NCI-H1694 treated with DMSO at 0.1 percent for 48 hours (cell line): ENCODE measurements around the gene CAMSAP2.
"Not testable (repeated sequence)": the region's sequence is repeated elsewhere in the genome, so short reads cannot be mapped to it uniquely, and the experiment has no call there.

Source experiments
- DNase-seq: peaks from one replicate; lab custom pipeline; 2025; lab: John Stamatoyannopoulos, UW

CAMSAP2 gene

GRCh38 chr1:200784576-200784975, 45.9 kb downstream of the CAMSAP2 start:
- no peak for DNase-seq

DNA sequence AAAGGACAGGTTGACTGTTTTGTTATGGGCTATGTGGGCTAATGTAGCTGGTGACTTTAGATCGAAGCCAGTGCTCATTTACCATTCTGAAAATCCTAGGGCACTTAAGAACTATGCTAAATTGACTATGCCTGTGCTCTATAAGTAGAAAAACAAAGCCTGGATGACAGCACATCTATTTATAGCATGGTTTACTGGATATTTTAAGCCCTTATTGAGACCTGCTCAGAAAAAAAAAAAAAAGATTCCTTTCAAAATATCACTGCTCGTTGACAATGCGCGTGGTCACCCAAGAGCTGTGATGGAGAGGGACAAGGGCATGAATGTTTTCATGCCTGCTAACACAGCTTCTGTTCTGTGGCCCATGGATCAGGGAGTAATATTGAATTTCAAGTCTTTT, 48.1 kb downstream of the CAMSAP2 start:
- no peak for DNase-seq

DNA sequence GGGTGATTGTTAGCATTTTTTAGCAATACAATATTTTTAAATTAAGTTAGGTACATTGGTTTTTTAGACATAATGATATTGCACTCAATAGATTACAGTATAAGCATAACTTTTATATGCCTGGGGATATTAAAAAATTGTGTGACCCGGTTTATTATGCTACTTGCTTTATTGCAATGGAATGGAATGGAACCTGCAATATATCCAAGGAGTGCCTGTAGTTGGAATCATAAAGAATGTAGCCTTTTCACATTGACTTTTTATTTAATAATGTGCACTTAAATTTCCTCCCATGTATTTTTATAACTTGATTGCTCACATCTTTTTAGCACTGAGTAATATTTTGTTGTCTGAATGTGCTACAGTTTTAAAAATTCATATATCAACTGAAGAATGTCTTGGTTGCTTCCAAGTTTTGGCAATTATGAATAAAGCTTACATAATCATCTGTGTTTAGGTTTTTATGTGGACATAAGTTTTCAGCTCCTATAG, 49.2 kb downstream of the CAMSAP2 start:
- no peak for DNase-seq

GRCh38 chr1:200791012-200791411, 52.3 kb downstream of the CAMSAP2 start:
- not testable (repeated sequence) for DNase-seq

- DNase-seq: no peak
These were observed 55.0 kb downstream of the CAMSAP2 start for GRCh38 chr1:200793677-200794076.

- DNase-seq: no peak
These were observed 55.9 kb downstream of the CAMSAP2 start for GRCh38 chr1:200794506-200795065.

GRCh38 chr1:200795156-200795555, 56.5 kb downstream of the CAMSAP2 start:
- no peak for DNase-seq

- DNase-seq: no peak
These were observed 63.3 kb downstream of the CAMSAP2 start for GRCh38 chr1:200802042-200802441.

DNA sequence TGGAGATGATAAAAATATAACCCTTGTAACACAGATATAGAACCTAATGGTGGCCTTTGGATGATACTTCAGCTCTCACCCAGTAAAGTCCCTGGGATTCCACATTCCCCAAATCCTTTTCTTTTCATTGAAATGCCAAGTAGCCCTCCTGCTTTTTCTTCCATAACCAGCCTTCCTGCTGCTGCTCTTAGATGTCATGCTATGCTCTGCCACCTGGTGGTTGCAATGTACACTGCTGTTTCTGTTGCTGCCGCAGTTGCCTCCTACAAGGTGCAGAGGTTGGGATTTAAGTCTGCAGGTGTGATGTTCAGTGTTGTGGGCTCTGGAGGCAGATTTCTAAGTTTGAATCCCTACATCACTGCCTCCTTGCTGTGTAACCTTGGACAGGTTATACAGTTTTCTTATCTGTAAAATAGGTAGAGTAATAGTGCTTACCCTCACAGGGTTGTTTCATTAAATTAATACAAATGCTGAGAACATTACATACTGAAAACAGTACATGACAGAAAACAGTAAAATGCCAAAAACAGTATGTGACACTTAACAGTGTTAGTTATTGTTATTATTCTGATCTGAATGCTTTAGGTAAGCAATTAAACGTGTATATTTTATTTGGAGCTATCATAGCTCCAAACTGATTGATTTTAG, 64.3 kb downstream of the CAMSAP2 start:
- peak; percentile 86 for DNase-seq

DNA sequence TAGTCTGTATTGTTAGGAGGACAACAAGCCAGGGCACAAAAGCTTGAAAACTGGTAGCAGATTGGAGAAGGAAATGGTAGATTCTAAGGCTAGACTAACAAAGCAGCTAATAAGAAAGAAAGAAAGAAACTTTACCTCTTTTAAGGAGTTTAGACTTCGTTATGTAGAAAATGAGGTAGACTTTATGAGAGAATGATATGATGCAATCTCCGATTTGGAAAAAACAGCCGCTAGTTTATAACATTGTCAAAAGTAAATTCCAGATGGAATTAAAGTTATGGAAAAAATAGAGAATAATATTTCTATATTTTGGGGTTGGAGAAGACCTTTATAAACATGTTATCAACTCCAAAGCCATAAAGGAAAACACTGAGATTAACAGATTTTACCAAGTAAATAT, 67.0 kb downstream of the CAMSAP2 start:
- DNase-seq: no peak

DNA sequence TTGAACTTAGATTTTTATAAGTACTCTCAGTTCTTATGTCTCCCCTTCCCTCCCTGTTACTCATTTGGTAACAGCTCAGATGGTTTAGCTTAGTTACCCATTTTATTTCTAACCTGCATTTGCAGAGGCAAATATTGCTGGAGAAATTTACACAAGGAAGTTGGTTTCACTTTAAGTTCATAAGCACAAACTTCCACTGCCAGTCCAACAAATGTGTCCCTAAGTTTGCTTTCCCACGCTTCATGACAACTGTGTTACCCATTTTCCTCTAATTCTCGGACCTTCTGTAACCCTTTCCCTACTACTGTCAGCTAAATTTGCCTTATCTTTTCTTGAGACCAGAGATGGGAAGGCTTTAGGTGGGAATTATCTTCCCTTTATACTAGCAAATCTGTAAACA, 70.2 kb downstream of the CAMSAP2 start:
- no peak for DNase-seq

DNA sequence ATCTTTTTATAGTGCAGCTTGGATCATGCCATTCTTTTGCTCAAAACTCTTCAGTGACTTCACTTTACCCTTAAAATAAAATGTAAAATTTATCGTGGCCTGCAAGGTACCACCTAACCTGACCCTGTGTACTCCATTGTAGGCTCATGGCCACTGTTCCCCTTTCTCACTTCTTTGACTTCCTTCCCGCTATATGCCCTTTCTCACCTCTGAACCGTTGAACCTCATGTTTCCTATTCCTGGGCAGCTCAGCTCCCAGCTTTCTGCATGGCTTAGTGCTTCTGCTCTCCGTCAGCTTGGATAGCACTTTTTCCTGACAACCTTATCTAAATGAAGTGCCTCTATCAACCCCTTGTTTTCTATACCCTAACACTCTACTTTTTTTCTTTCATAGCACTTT, 73.0 kb downstream of the CAMSAP2 start:
- no peak for DNase-seq

GRCh38 chr1:200816624-200817224, 78.0 kb downstream of the CAMSAP2 start:
- not testable (repeated sequence) for DNase-seq

DNA sequence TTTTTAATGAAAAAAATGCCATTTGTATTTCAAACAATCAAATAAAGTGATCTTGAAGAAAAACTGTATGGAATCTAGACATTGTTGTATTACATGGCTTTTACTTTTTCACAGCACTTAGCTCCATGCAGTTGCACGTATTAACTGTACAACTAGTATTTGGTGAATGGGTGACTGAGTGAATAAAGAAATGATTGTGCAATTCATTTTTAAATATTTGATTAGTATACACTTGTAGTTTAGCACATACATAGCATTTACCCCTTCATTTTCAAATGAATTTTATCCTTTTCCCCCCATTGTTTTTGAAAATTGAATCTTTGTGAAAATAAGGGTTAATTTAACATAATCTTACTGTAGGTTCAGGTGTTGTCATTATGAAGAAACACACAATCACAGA, 79.6 kb downstream of the CAMSAP2 start:
- no peak for DNase-seq

DNA sequence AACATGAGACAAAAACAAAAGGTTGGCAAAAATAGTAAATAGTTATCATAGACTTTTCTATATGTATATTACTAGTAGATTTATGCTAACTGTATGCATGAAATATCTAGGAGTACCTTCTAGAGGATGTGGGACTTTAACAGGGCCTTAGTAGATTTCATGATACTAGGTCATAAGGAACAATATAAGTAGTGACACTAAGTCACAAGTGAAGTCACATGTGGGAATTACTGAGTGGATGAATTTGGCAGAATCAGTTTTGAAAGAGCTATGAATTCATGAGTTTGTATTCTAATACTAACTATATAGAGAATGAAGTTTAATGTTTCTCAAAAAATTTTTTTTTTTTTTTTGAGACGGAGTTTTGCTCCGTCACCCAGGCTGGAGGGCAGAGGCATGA, 81.0 kb downstream of the CAMSAP2 start:
- DNase-seq: no peak

DNA sequence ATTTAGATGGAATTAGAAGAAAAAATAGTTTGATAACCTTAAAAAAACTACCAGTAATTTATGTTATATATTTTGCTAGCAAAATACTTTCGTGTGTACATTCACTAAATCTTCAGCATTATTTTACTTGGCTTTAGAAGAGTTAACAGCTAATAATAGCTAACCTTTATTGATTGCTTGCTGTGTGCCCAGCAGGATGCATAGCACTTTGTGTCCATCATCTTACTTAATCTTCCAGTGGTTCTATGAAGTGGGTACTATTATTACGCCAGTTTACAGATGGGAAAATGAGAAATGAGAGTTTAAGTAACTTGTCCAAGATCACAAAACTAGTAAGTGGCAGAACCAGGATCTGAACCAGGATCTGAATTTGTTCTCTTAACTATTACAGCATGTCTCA, 92.4 kb downstream of the CAMSAP2 start:
- DNase-seq: no peak

- no peak for DNase-seq
These were observed 95.7 kb downstream of the CAMSAP2 start for GRCh38 chr1:200834383-200834782.

GRCh38 chr1:200836213-200836612, 97.5 kb downstream of the CAMSAP2 start:
- DNase-seq: no peak

DNA sequence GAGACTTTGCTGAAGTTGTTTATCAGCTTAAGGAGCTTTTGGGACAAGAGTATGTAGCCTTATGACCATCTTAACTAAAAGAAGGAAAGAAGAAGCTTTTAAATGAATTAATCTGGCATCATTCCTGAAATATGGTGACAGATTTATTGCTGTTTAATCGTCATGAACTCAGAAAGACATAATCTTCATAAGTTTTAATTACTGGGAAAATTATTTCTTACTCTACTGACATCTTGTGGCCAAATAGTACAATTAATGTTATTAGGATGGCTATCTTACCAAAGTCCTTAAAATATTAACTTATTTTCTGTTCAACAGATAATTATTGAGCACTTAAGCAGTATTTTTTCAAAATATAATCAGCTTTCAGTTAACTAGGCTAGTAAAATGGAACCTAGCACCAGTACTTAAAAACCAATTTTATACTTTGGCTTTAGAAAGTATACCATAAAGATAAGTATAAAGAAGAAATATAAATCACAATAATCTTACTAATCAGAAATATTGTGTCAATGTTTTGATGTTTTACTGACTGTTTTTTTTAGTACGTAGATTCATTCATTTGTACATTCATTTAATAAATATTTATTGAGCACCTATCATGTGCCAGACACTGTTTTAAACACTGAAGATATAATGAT, 99.4 kb downstream of the CAMSAP2 start:
- peak; percentile 46 for DNase-seq

DNA sequence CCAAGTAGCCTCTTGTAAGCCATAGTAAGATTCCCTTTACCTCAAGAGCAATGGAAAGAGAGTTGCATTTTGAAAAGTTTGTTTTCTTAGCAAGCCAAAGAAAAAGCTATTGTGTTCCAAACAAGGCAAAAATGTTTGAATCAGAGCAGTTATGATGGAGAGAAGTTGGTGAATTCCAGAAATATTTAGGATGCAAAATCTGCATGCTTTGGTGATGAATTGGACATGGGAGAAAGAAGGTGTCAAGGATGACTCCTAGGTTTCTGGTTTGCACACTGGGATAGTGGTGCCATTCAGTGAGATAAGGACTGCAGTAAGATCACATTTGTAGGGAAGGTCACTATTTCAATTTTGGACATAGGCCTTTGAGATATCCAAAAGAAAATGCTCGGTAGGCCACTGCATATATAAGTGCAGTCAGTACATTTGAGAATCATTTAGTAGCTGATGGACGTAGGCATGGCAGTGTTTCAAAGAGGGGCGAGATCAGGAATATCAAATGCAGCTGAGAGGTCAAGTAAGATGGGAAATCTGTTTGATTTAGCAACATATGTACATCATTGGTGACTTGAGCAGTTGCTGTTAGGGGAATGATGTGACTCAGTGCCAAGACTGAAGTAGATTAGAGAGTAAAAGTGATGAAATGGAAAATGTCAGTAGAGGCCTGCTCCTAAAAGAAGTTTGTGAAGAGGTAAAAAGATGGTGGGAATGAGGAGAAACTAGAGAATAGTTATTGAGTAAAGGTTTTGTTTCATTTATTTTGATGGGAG, 100.2 kb downstream of the CAMSAP2 start:
- no peak for DNase-seq

DNA sequence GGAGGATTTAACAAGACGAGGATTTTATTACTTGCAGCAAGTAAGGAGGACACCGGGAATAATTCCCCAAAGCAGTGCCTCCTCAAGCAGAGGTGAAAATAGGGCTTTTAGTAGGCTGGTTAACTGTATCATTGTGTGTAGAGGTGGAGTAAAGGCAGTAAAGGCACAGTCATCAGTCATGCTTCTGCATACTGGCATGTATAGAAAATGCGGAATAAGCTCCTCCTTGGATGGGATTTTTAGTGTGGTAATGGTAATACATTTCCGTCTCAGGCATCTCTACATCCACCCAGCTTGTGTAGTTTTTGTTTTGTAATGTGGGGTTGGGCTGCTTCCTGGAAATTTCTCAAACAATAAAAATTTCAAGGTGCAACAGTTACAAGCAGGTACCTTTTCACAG, 106.7 kb downstream of the CAMSAP2 start:
- no peak for DNase-seq

GRCh38 chr1:200846398-200846797, 107.7 kb downstream of the CAMSAP2 start:
- no peak for DNase-seq
